HepG2 (cell line): ENCODE data around the gene EGFL8. TPM values are rescaled to one million over a fixed set of nuclear protein-coding genes. Genes with fewer than 3 reads are reported as not detected.
A peak's percentile ranks its signal among the peaks of the same experiment; 100 is the strongest.

Experiments used
- GABPA ChIP-seq, 2 experiments: IDR thresholded peaks; 2 replicates each; pipeline ENCODE4 v1.6.1; 2011 to 2016; ENCODE audit warnings: low read depth in 2 of 2, low read length in 1 of 2, missing biosample characterization in 1 of 2, missing genetic modification characterization in 1 of 2
- HNF4A ChIP-seq: sonication (generic); formaldehyde crosslinking; IDR thresholded peaks from 2 replicates; pipeline ENCODE4 v1.4.0; 2020; ENCODE audit warnings: missing genetic modification reagents
- KDM1A ChIP-seq: IDR thresholded peaks from 2 replicates; pipeline ENCODE4 v1.6.1; 2016; ENCODE audit warnings: missing compliant biosample characterization
- MBNL3 ChIP-seq: fragments of 250-450 bp; sonication (Bioruptor Pico); conservative IDR thresholded peaks from 2 replicates; pipeline ENCODE4 v1.8.0; 2022; ENCODE audit warnings: mild to moderate bottlenecking, inconsistent platforms
- MEIS2 ChIP-seq: sonication (generic); formaldehyde crosslinking; IDR thresholded peaks from 2 replicates; pipeline ENCODE4 v1.9.0; 2021; ENCODE audit warnings: mild to moderate bottlenecking, missing genetic modification reagents
- TMF1 ChIP-seq: sonication (generic); formaldehyde crosslinking; IDR thresholded peaks from 2 replicates; pipeline ENCODE4 v1.8.1; 2022; ENCODE audit warnings: low read depth, missing genetic modification reagents
- YEATS2 ChIP-seq: sonication (generic); formaldehyde crosslinking; IDR thresholded peaks from 2 replicates; pipeline ENCODE4 v1.4.0; 2020; ENCODE audit warnings: missing genetic modification reagents, borderline replicate concordance
- ZBTB10 ChIP-seq: sonication (generic); formaldehyde crosslinking; IDR thresholded peaks from 2 replicates; pipeline ENCODE4 v1.4.0; 2020; ENCODE audit warnings: missing genetic modification reagents, borderline replicate concordance
- ZBTB14 ChIP-seq: sonication (generic); formaldehyde crosslinking; IDR thresholded peaks from 2 replicates; pipeline ENCODE4 v1.4.0; 2020; ENCODE audit warnings: missing genetic modification reagents
- ZMYM4 ChIP-seq: sonication (generic); formaldehyde crosslinking; IDR thresholded peaks from 2 replicates; pipeline ENCODE4 v1.8.1; 2023; ENCODE audit warnings: mild to moderate bottlenecking, missing genetic modification reagents
- ZNF430 ChIP-seq: sonication (generic); formaldehyde crosslinking; IDR thresholded peaks from 2 replicates; pipeline ENCODE4 v1.9.0; 2021; ENCODE audit warnings: mild to moderate bottlenecking, missing genetic modification reagents
- ZNF644 ChIP-seq: IDR thresholded peaks from 2 replicates; pipeline ENCODE4 v1.6.1; 2016; ENCODE audit warnings: low read depth
- ZNF761 ChIP-seq: sonication (generic); formaldehyde crosslinking; conservative IDR thresholded peaks from 2 replicates; pipeline ENCODE4 v1.4.0; 2020; ENCODE audit warnings: mild to moderate bottlenecking, missing genetic modification reagents
- ZSCAN20 ChIP-seq: sonication (generic); formaldehyde crosslinking; IDR thresholded peaks from 2 replicates; pipeline ENCODE4 v1.4.0; 2020; ENCODE audit warnings: missing genetic modification reagents, mild to moderate bottlenecking, borderline replicate concordance
- ZZZ3 ChIP-seq: sonication (generic); formaldehyde crosslinking; IDR thresholded peaks from 2 replicates; pipeline ENCODE4 v1.4.0; 2020; ENCODE audit warnings: missing genetic modification reagents, mild to moderate bottlenecking, borderline replicate concordance
- polyA plus RNA-seq, 8 experiments: library from polyadenylated mRNA; depleted of rRNA in 3 of 8; stranded (reverse) in 7 of 8; unstranded in 1 of 8; fragments of >200 nt; fragmentation: Illumina TruSeq in 4 of 8; extraction: Trizol in 4 of 8; gene quantifications; 2 replicates each; pipeline versions ENCODE4 v1.2.1 to v1.2.3, GENCODE V29; 2011 to 2016; ENCODE audit warnings: low read depth in 4 of 8, missing spikeins in 1 of 8, mixed read lengths in 1 of 8; ENCODE audit not compliant: insufficient read depth in 1 of 8
- total RNA-seq, 5 experiments: library from RNA; depleted of rRNA; stranded (reverse); fragments of >200 nt; fragmentation: Illumina TruSeq; extraction: Trizol; gene quantifications; 2 replicates each; pipeline ENCODE4 v1.2.3, GENCODE V29; 2016; ENCODE audit warnings: low read depth in 1 of 5
- TF ChIP-seq, protein P1 (sequence below): sonication (generic); formaldehyde crosslinking; IDR thresholded peaks from 2 replicates; pipeline ENCODE4 v1.4.0; 2020; ENCODE audit warnings: missing genetic modification reagents
- TF ChIP-seq, protein P2 (sequence below): sonication (generic); formaldehyde crosslinking; IDR thresholded peaks from 2 replicates; pipeline ENCODE4 v1.4.0; 2020; ENCODE audit warnings: missing genetic modification reagents
- TF ChIP-seq, protein P3 (sequence below): IDR thresholded peaks from 2 replicates; pipeline ENCODE4 v1.6.1; 2016; ENCODE audit warnings: missing compliant biosample characterization, missing genetic modification reagents, borderline replicate concordance

EGFL8 gene
- total and polyA plus RNA-seq, 2 of the 13 experiments (the other 11 are each of a cell fraction or from before 2014, with no cell fraction given), result 10.0 to 11.5 TPM

GRCh38 chr6:32118782-32119628 lies 45.4 kb upstream of the EGFL8 start (continued):
- TF ChIP-seq, protein P1, sequence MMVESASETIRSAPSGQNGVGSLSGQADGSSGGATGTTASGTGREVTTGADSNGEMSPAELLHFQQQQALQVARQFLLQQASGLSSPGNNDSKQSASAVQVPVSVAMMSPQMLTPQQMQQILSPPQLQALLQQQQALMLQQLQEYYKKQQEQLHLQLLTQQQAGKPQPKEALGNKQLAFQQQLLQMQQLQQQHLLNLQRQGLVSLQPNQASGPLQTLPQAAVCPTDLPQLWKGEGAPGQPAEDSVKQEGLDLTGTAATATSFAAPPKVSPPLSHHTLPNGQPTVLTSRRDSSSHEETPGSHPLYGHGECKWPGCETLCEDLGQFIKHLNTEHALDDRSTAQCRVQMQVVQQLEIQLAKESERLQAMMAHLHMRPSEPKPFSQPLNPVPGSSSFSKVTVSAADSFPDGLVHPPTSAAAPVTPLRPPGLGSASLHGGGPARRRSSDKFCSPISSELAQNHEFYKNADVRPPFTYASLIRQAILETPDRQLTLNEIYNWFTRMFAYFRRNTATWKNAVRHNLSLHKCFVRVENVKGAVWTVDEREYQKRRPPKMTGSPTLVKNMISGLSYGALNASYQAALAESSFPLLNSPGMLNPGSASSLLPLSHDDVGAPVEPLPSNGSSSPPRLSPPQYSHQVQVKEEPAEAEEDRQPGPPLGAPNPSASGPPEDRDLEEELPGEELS (CRISPR knock-in tag), result peak; percentile 54; the same call in 1 of the 2 replicates
- TF ChIP-seq ZMYM4 (CRISPR knock-in tag), result peak; percentile 25; the same call in 1 of the 2 replicates
- TF ChIP-seq TMF1, result 0 out of 2 replicates have a peak, but pooled peaks have one; percentile 28
- no peak for TF ChIP-seq ZNF761 (CRISPR knock-in tag)
- peak; percentile 82; the same call in 1 of the 2 replicates for TF ChIP-seq MEIS2 (CRISPR knock-in tag)
- TF ChIP-seq ZNF430 (CRISPR knock-in tag), result peak; percentile 49; the same call in 1 of the 2 replicates
- TF ChIP-seq, protein P2, sequence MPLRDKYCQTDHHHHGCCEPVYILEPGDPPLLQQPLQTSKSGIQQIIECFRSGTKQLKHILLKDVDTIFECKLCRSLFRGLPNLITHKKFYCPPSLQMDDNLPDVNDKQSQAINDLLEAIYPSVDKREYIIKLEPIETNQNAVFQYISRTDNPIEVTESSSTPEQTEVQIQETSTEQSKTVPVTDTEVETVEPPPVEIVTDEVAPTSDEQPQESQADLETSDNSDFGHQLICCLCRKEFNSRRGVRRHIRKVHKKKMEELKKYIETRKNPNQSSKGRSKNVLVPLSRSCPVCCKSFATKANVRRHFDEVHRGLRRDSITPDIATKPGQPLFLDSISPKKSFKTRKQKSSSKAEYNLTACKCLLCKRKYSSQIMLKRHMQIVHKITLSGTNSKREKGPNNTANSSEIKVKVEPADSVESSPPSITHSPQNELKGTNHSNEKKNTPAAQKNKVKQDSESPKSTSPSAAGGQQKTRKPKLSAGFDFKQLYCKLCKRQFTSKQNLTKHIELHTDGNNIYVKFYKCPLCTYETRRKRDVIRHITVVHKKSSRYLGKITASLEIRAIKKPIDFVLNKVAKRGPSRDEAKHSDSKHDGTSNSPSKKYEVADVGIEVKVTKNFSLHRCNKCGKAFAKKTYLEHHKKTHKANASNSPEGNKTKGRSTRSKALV, result peak; percentile 90; the same call in 1 of the 2 replicates
- no peak for TF ChIP-seq ZBTB14
- TF ChIP-seq GABPA (IDR thresholded peaks at IDR 0.05; ENCODE audit: low read depth, low read length), result no peak
- peak; percentile 48 for TF ChIP-seq GABPA (CRISPR knock-in tag; IDR thresholded peaks at IDR 0.05; ENCODE audit: low read depth)
- peak; percentile 96; the same call in 1 of the 2 replicates for TF ChIP-seq ZSCAN20
- TF ChIP-seq MBNL3 (CRISPR knock-in tag), result no peak
- 0 out of 2 replicates have a peak, but pooled peaks have one; percentile 35 for TF ChIP-seq ZBTB10
- TF ChIP-seq ZNF644, result peak; percentile 40; the same call in 1 of the 2 replicates
- TF ChIP-seq YEATS2, result peak; percentile 70; the same call in 1 of the 2 replicates
- peak; percentile 86 for TF ChIP-seq HNF4A (CRISPR knock-in tag)
- TF ChIP-seq, protein P3, sequence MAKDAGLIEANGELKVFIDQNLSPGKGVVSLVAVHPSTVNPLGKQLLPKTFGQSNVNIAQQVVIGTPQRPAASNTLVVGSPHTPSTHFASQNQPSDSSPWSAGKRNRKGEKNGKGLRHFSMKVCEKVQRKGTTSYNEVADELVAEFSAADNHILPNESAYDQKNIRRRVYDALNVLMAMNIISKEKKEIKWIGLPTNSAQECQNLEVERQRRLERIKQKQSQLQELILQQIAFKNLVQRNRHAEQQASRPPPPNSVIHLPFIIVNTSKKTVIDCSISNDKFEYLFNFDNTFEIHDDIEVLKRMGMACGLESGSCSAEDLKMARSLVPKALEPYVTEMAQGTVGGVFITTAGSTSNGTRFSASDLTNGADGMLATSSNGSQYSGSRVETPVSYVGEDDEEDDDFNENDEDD (CRISPR knock-in tag), result peak; percentile 47; the same call in 1 of the 2 replicates
- TF ChIP-seq ZZZ3 (CRISPR knock-in tag), result no peak
- 0 out of 2 replicates have a peak, but pooled peaks have one; percentile 11 for TF ChIP-seq KDM1A (CRISPR knock-in tag)
